NCI-H2107 treated with DMSO at 0.1 percent for 48 hours (cell line): ENCODE data around the gene TRDMT1.

Experiments used
- DNase-seq: peaks from one replicate; lab custom pipeline; 2025; ENCODE audit not compliant: unreplicated experiment; lab: John Stamatoyannopoulos, UW

Gene TRDMT1

GRCh38 chr10:17176091-17176490, 25.4 kb downstream of the TRDMT1 start:
- no peak for DNase-seq

- DNase-seq = no peak
Observed at GRCh38 chr10:17175551-17175950, 25.9 kb downstream of the TRDMT1 start.

GRCh38 chr10:17174626-17175025, 26.8 kb downstream of the TRDMT1 start:
- no peak for DNase-seq

DNA sequence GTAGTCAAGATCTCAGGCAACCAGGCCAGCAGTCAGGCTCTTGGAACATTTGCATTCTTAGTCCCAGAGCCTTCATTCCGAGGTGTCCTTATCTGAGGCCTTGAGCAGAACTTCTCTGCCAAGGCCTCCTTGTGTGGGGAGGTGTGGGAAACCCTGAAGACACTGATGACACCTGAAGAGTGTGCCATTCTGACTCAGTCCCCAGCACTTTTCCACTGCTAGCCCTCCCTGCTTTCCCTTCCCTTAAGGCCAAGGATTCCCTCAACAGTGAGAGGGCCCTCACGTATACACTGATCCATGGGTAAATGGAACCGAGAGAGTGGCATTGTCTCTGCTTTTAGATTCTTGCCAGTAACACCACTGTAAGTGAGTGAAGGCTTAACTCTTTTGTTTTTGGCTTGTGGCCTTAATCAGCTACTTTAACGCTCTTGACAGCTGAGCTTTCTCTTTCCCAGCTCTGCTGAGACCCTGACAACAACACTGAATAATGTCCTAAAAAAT, 30.3 kb downstream of the TRDMT1 start:
- DNase-seq = no peak

DNA sequence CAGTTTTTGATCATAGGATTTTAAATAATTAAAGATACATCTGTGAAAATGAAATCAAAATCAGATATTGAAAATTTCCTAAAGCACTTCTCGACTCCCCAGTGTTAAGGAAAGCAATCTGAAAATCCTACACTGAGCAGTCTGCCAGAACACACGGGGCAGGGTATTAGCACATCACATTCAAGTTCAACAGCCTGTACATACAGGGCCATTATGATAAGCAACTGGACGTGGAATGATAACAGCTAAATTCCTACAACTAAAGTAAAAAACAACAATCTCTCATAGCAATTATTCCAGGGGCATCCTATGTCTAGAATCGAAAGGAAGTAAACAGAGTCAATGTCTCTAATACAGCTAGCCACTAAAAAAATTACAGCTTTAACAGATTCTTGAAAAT, 31.7 kb downstream of the TRDMT1 start:
- no peak for DNase-seq

DNA sequence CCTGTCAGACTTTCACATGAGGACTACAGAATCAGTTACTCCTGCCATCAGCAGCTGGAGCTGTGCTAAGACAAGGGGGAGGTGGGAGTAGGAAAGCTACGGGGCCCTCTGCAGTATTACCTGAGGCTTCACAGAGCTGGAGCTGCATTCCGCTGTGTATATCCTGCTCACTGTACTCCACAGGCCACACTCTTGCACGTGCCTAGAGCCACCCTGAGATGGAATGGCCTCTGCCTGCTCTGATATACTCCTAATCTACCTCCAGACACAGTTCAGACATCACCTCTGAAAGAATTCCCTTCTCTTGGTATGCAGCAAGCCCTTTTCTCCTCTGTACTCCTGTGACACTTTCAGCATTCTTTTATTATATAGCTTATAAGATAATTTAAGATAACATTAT, 34.8 kb downstream of the TRDMT1 start:
- DNase-seq = no peak

DNA sequence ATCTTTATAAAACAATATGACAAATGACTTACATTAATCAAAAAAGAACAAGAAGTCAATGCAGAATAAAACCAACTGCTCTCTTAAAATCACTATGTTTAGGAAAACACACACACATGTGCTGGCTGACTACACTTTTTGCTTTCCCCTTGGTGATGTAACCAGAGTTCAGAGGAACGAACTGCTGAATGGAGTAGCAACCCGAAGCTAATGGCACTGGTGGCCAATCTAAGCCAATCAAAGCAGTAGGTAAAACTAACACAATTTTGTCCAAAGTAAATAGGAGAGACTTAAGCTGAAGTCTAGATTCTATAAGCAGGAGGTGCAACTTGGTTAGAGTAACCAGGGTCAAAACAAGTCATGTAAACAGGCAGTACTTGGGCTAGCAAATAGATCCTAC, 38.6 kb downstream of the TRDMT1 start:
- no peak for DNase-seq

DNA sequence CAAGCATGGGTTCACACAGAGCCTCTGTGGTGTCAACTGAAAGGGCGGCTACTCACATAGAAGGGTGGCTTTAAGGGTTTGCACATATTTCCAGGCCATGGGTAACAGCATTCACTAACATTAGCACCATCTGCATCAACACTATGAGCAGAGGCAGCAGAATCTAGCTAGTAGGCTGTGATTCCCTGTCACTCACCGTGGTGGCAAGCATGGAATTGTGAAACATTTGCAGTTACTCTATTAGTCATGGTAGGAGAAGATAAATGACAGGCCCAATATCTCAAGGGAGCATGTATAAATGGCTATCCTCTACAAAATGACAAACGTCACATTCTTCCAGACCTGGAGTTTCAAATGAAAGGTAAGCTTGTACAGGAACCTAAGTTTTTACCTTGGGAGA, 39.7 kb downstream of the TRDMT1 start:
- no peak for DNase-seq

DNA sequence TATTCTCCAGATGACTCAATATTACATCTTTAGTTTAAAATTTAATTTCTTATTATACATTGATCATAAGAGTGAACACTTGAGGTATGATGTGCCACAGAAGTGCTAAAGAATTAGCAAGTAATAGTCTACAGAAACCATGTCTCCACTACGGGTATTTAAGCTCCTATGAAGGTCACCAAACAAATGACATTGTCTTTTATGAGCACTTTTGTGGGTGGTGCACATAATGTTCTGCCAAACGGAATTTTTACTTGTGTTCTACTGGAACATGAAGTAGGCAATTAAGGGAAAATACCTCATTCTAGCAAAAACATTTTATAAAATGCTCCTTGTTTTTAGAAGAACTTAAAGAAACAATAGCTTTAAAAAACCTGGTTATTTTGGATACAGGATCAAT, 44.4 kb downstream of the TRDMT1 start:
- DNase-seq = no peak

- no peak for DNase-seq
Observed at GRCh38 chr10:17155826-17156225, 45.6 kb downstream of the TRDMT1 start.

- no peak for DNase-seq
Observed at GRCh38 chr10:17154116-17154515, 47.4 kb downstream of the TRDMT1 start.

DNA sequence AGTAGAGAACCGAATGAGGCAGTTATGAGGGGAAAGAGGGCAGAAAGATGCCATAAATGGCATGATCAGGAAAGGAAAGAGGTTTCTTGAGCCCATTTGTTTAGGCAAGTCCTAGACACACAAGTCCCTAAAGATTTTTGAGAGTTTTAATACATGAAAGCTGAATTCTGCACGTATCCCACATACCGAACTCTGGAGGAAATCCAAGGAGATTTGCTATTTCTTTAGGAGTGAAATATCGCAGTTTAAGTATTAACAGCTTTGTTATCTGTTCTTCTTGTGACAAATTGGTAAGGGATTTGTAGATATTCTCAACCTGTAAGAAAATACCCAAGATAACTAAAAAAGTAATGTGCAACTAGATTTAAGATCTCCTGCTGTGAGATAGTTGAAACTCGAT, 48.2 kb downstream of the TRDMT1 start:
- DNase-seq = no peak

DNA sequence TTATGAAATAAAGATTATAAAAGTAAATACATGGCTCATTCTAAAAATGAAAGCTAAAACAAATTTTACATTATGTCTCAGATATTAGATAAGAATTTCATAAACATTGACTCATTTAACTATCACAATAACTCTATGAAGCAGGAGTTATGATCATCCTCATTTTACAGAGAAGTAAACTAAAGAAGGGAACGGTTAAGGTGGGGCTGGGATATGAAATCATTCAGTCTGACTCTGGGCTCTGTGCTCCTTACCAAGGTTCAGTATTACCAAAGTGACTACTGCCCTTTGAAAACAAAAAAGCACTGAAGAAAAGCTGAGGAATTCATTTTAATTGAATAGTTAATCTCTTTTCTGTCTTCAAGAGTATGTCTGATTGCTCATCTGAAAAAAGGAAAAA, 49.8 kb downstream of the TRDMT1 start:
- DNase-seq = no peak

- no peak for DNase-seq
Observed at GRCh38 chr10:17147884-17148489, 53.5 kb downstream of the TRDMT1 start.

GRCh38 chr10:17146892-17147291, 54.6 kb downstream of the TRDMT1 start:
- DNase-seq = no peak

DNA sequence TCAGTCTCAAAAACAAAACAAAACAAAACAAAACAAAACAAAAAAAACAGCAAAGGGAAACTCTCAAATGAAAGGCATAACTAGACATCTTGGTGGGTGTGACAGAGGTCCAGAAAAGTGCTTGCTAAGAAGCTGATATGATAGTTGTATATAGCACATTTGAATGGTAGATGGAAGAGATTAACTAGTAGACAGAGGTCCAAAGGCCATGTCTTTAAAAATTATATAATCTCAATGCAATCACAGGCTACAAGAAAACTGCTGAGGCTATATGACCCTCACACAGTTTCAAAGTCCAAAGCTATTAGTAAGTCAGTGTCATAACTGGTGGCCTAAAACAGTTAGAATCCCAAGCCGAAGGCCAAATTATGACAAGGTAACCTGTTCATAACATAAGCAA, 56.2 kb downstream of the TRDMT1 start:
- no peak for DNase-seq

GRCh38 chr10:17144757-17145156, 56.7 kb downstream of the TRDMT1 start:
- no peak for DNase-seq

- DNase-seq = no peak
Observed at GRCh38 chr10:17144032-17144431, 57.4 kb downstream of the TRDMT1 start.

- no peak for DNase-seq
Observed at GRCh38 chr10:17143055-17143690, 58.3 kb downstream of the TRDMT1 start.

DNA sequence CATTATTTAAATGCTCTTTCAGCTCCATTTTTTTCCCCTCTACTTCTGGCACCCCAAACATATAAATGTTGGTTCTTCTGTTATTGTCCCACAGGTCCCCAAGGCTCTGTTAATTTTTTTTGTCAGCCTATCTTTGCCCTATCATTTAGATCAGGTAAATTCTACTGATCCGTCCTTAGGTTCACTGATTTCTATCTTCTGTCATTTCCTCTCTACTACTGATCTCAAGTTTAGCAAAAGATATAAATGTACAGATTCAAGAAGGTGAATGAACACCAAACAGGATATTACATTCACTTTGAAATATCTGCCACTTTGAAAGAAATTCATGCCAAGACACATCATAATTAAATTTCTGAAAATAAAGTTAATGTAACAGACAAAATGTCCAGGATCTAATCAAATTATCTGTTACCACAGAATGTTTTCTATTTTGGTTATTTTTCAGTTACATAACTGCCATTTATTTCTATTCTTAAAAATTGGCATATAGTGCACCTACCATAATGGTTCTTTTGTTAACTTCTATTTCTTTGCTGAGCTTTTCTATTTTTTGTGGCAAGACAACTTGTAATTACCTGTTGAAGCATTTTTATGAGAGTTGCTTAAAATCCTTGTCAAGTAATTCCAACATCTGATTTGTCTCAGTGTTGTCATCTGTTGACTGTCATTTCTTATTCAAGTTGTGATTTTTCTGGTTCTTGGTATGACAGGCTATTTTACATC, 59.8 kb downstream of the TRDMT1 start:
- no peak for DNase-seq

DNA sequence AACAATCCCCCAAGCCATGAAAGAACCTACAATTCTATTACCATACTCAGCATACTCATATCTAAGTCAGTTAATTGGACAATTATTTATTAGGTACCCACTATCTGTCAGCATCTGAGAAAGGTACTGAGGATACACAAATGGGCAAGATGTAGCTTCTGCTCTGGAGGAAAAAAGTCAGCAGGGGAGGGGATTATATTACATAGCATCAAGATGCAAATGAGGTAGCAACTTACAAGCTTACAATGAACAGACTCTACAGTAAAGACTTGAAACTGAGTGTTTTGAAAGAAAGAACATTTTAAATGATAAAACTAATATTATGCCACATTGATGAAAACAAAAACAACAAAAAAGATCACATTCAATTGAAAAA, 61.1 kb downstream of the TRDMT1 start:
- no peak for DNase-seq

DNA sequence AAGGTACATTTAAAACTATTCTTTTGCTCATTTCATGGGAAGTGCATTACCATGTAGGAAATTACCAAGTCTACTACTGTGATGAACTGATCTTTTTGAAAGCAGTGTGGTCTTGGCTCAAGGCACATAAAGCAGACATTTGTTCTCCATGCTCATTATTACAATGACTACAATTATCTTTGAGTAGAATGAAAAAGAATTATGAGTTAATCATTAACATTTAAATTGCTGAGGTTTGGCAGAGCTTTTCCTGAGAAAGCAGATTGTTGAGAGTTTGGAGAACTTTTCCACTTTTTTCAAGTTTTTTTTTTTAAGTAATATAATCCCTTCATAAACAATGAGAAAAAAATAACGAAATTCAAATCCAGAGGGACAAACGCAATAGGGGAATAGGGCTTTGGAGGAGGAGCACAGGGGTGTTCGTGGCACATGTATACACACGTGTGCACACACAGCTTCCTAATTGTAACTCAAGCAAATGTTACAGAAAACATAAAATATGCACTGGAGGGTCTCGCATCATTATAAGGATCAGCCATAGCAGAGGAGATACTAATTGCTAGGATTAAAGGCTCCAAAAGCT, 62.9 kb downstream of the TRDMT1 start:
- DNase-seq = no peak
